H1 (cell line): Measurements from ENCODE around the gene TLR1.

ENCODE experiments used
- CHD1 ChIP-seq: IDR thresholded peaks from 2 replicates; pipeline ENCODE4 v1.6.1; 2012; ENCODE audit warnings: low read depth, low read length, improper control_type of control experiment
- CTCF ChIP-seq, 3 experiments: IDR thresholded peaks; 1 replicate in 2 of 3; 2 replicates in 1 of 3; pipeline versions ENCODE4 v1.5.1 to v1.6.1; 2011; ENCODE audit warnings: low read length in 3 of 3, mild to moderate bottlenecking in 3 of 3, inconsistent platforms in 2 of 3, low read depth in 1 of 3, moderate library complexity in 1 of 3; ENCODE audit not compliant: insufficient read depth in 1 of 3; ENCODE audit errors: control extremely low read depth in 1 of 3
- EZH2 ChIP-seq: fragments of 200-600 bp; sonication (generic); IDR thresholded peaks from 2 replicates; pipeline ENCODE4 v1.7.1; 2012; ENCODE audit warnings: low read depth, mild to moderate bottlenecking, moderate library complexity, low read length, inconsistent platforms; ENCODE audit not compliant: severe bottlenecking
- KDM1A ChIP-seq: fragments of 200-600, 300-600 bp; sonication (generic); IDR thresholded peaks from 2 replicates; pipeline ENCODE4 v1.7.1; 2016; ENCODE audit warnings: mild to moderate bottlenecking, low read length, borderline replicate concordance
- POLR2AphosphoS5 ChIP-seq: IDR thresholded peaks from 2 replicates; pipeline ENCODE4 v1.6.1; 2011; ENCODE audit warnings: low read depth, low read length
- SIN3A ChIP-seq, 2 experiments: IDR thresholded peaks in 1 of 2; conservative IDR thresholded peaks in 1 of 2; 2 replicates each; pipeline ENCODE4 v1.6.1; 2011 to 2012; ENCODE audit warnings: low read length in 2 of 2, improper control_type of control experiment in 1 of 2, low read depth in 1 of 2, mild to moderate bottlenecking in 1 of 2
- SUZ12 ChIP-seq: fragments of 200-600 bp; sonication (generic); IDR thresholded peaks from 2 replicates; pipeline ENCODE4 v1.6.1; 2012; ENCODE audit warnings: mild to moderate bottlenecking, inconsistent platforms, low read length, moderate library complexity, mixed read lengths

GRCh38 chr4:38800961-38801450 lies 3.6 kb downstream of the TLR1 start:
- TF ChIP-seq KDM1A (no peak), CTCF (IDR thresholded peaks at IDR 0.05; ENCODE audit: control extremely low read depth in 1 of 3, insufficient read depth in 1 of 3, low read depth in 1 of 3, low read length in 3 of 3) (no peak), SUZ12 (no peak), SIN3A (conservative IDR thresholded peaks at IDR 0.05 in 1 of 2, IDR thresholded peaks at IDR 0.05 in 1 of 2; ENCODE audit: low read depth in 1 of 2, low read length in 2 of 2) (no peak), EZH2 (no peak), POLR2AphosphoS5 (no peak), CHD1 (no peak)
